Testis (tissue), 2 donors: ENCODE data around the gene DMGDH.

Source experiments
- POLR2A ChIP-seq: fragments of 450-650 bp; IDR thresholded peaks from one replicate; pipeline ENCODE4 v1.6.1; 2017; ENCODE audit warnings: antibody characterized with exemption, mild to moderate bottlenecking, moderate library complexity
- TF ChIP-seq, protein P1 (sequence below), 3 experiments: fragments of 450-650 bp in 2 of 3; fragments of 200-600 bp in 1 of 3; sonication (generic) in 1 of 3; IDR thresholded peaks; one replicate each; pipeline ENCODE4 v1.5.1; 2016 to 2019; ENCODE audit warnings: antibody characterized with exemption in 3 of 3, mild to moderate bottlenecking in 2 of 3, moderate library complexity in 1 of 3

DNA sequence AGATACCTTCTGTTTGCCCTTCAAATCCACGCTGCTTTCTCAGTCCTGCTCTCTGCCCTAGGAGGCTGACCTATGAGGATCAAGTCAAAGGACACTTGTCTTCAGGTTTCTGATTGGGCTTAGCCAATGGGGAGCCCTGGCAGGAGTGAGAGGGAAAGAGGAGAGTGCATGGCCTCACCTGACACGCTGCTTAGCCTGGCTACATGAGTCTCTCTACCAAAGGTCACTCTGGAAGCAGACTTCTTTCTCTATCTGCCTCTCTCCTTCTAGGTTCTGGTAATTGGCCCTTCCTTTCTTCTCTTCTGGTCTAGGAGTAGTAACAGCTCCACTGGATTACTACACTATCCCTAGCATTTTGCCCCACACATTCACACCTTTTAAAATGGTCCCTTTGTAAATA is 97.5 kb downstream of the DMGDH start:
- TF ChIP-seq, protein P1, sequence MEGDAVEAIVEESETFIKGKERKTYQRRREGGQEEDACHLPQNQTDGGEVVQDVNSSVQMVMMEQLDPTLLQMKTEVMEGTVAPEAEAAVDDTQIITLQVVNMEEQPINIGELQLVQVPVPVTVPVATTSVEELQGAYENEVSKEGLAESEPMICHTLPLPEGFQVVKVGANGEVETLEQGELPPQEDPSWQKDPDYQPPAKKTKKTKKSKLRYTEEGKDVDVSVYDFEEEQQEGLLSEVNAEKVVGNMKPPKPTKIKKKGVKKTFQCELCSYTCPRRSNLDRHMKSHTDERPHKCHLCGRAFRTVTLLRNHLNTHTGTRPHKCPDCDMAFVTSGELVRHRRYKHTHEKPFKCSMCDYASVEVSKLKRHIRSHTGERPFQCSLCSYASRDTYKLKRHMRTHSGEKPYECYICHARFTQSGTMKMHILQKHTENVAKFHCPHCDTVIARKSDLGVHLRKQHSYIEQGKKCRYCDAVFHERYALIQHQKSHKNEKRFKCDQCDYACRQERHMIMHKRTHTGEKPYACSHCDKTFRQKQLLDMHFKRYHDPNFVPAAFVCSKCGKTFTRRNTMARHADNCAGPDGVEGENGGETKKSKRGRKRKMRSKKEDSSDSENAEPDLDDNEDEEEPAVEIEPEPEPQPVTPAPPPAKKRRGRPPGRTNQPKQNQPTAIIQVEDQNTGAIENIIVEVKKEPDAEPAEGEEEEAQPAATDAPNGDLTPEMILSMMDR (IDR thresholded peaks at IDR 0.05), result no peak
- no peak for TF ChIP-seq POLR2A
